ENCODE data around the gene SAMD7. TPM values are rescaled to one million over a fixed set of nuclear protein-coding genes. Genes with fewer than 3 reads are reported as not detected.

The SAMD7 gene
- total RNA-seq, 1 experiment from 2014 or later = not detected

- BruUV-seq (replicated peaks) = no TSS peak
- H3K27ac ChIP-seq (ENCODE audit: low read depth, low read length, poor library complexity, severe bottlenecking) = no peak overlapping the region
- DNase-seq (ENCODE audit: low spot score) = no peak
Measured at GRCh38 chr3:169868369-169868768, 43.0 kb upstream of the SAMD7 start.

GRCh38 chr3:169869484-169870220 lies 41.7 kb upstream of the SAMD7 start, which contains the start of gene LRRC31:
LRRC31 (minus strand) TSS chr3:169869935; CDS start chr3:169869807, 128 bp downstream.
- Histone ChIP-seq H3K27me3 (replicated peaks; ENCODE audit: insufficient read depth, low read depth, low read length, poor library complexity) (no peaks in the 10 kb centered on the region), H3K4me3 (ENCODE audit: low read depth, low read length, poor library complexity, severe bottlenecking) (no peak within 1 kb of the TSS), H3K27ac (ENCODE audit: low read depth, low read length, poor library complexity, severe bottlenecking) (no peak within 1 kb of the TSS), H3K4me1 (ENCODE audit: insufficient read depth, low read length, poor library complexity, severe bottlenecking) (no peaks in the 10 kb centered on the region), H3K36me3 (ENCODE audit: insufficient read depth, low read length, poor library complexity, severe bottlenecking) (no peaks in the 10 kb centered on the region), H3K9me3 (ENCODE audit: low read depth, low read length, poor library complexity, severe bottlenecking) (no peaks in the 10 kb centered on the region)
- ChIA-PET POLR2A (ENCODE audit: low non-redundant PET) (no interaction called here), CTCF (no interaction called here)
- intact Hi-C loops (cut with micrococcal nuclease; ENCODE audit: unreplicated experiment) = loop anchor here (10.0 kb wide), 1 partner anchor 175 kb away; no protein-coding TSS in a partner anchor
- TF ChIP-seq CTCF (conservative IDR thresholded peaks at IDR 0.05; ENCODE audit: low read depth, low read length) (no peak), EZH2 (IDR thresholded peaks at IDR 0.05; ENCODE audit: borderline replicate concordance, low read depth, low read length, poor library complexity, severe bottlenecking) (no peak)
- BruUV-seq (replicated peaks) = no TSS peak
- DNase-seq (ENCODE audit: low spot score) = no peak

More at GRCh38 chr3:169868369-169868768, 43.0 kb upstream of the SAMD7 start:
- Histone ChIP-seq H3K27me3 (replicated peaks; ENCODE audit: insufficient read depth, low read depth, low read length, poor library complexity) (no peaks in the 10 kb centered on the region), H3K4me1 (ENCODE audit: insufficient read depth, low read length, poor library complexity, severe bottlenecking) (no peaks in the 10 kb centered on the region), H3K9me3 (ENCODE audit: low read depth, low read length, poor library complexity, severe bottlenecking) (no peaks in the 10 kb centered on the region), H3K4me3 (ENCODE audit: low read depth, low read length, poor library complexity, severe bottlenecking) (no peak overlapping the region), H3K36me3 (ENCODE audit: insufficient read depth, low read length, poor library complexity, severe bottlenecking) (no peaks in the 10 kb centered on the region)
- TF ChIP-seq EZH2 (IDR thresholded peaks at IDR 0.05; ENCODE audit: borderline replicate concordance, low read depth, low read length, poor library complexity, severe bottlenecking) (no peak), CTCF (conservative IDR thresholded peaks at IDR 0.05; ENCODE audit: low read depth, low read length) (no peak)
- ChIA-PET POLR2A (ENCODE audit: low non-redundant PET) (no interaction called here), CTCF (no interaction called here)
- intact Hi-C loops (cut with micrococcal nuclease; ENCODE audit: unreplicated experiment) = loop anchor here (10.0 kb wide), 1 partner anchor 176 kb away; no protein-coding TSS in a partner anchor

GRCh38 chr3:169871129-169871886 lies 40.1 kb upstream of the SAMD7 start:
- H3K27ac ChIP-seq (ENCODE audit: low read depth, low read length, poor library complexity, severe bottlenecking) = no peak overlapping the region
- POLR2A ChIA-PET (ENCODE audit: low non-redundant PET) = no interaction called here
- BruUV-seq (replicated peaks) = no TSS peak
- no peak overlapping the region for H3K4me3 ChIP-seq (ENCODE audit: low read depth, low read length, poor library complexity, severe bottlenecking)
- no peaks in the 10 kb centered on the region for H3K27me3 ChIP-seq (replicated peaks; ENCODE audit: insufficient read depth, low read depth, low read length, poor library complexity)
- no peak for DNase-seq (ENCODE audit: low spot score)
- H3K36me3 ChIP-seq (ENCODE audit: insufficient read depth, low read length, poor library complexity, severe bottlenecking) = no peaks in the 10 kb centered on the region
- H3K4me1 ChIP-seq (ENCODE audit: insufficient read depth, low read length, poor library complexity, severe bottlenecking) = no peaks in the 10 kb centered on the region
- intact Hi-C loops (cut with micrococcal nuclease; ENCODE audit: unreplicated experiment) = no loop called here
- no peaks in the 10 kb centered on the region for H3K9me3 ChIP-seq (ENCODE audit: low read depth, low read length, poor library complexity, severe bottlenecking)
- CTCF ChIA-PET = no interaction called here
- TF ChIP-seq EZH2 (IDR thresholded peaks at IDR 0.05; ENCODE audit: borderline replicate concordance, low read depth, low read length, poor library complexity, severe bottlenecking) (no peak), CTCF (conservative IDR thresholded peaks at IDR 0.05; ENCODE audit: low read depth, low read length) (no peak)

All from A673 (cell line).